Head of caudate nucleus (tissue), 42 donors: Measurements from ENCODE around the gene NGF.
A peak's percentile ranks its signal among the peaks of the same experiment; 100 is the strongest.
"Not testable (repeated sequence)": the region's sequence is repeated elsewhere in the genome, so short reads cannot be mapped to it uniquely, and the experiment has no call there.

Experiments
- DNase-seq, 42 donors: peaks; one replicate each; pipeline versions ENCODE4 v3.0.0 to v3.0.0-alpha.2; 2020 to 2021; ENCODE audit warnings: mixed read lengths in 7 of 42
- intact Hi-C: fragments of 100-400 bp; cut with DNase I; formaldehyde crosslinking; loops from one replicate; pipeline ENCODE4 v1.15.0; 2022

Gene NGF

DNA sequence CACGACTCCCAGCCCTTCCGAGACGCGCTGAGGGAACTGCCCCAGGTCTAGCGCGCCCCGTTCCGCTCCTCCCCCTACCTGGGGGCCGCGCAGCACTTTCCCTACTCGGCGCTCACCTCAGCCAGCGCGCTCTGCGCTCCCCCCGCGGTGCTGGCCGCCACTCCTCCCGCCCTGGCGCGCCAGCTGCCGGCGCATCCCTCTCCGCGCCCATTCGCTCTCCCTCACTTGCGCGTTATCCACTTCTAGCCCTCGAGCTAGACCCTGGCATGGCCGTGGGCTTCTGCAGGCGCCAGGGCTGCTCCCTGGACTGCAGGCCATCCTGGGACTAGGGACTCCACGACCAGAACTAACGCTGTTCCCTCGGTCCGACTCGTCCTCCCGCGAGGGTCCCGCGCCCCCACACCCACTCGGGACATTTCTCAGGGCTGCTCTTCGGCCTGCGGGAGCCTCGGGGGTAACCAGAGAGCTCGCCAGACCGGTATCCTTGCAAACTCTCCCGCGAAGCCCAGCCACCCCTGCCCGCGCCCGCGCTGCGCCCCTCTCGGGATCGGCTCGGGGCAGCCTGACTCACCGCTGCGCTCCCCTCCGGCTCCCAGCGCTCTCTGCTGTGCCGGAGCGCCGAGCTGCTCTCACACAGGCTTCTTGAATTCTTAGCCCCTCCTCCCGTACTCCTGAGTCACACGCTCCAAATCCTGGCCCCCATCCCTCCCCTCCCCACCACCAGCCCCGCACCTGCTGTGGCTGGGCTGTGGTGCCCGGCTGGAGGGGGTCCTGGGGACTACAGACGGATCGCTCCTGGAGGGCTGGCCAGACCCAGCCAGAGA lies at the start of gene NGF:
Gene NGF, minus strand, starts transcription at position 617 of the 824 bp plus-strand sequence. CDS start 51,454 bp downstream, outside the sequence.
- peak in 27 of 42 donors; percentile 14 to 72 (median 39) for DNase-seq
- intact Hi-C loops, result no loop called here

DNA sequence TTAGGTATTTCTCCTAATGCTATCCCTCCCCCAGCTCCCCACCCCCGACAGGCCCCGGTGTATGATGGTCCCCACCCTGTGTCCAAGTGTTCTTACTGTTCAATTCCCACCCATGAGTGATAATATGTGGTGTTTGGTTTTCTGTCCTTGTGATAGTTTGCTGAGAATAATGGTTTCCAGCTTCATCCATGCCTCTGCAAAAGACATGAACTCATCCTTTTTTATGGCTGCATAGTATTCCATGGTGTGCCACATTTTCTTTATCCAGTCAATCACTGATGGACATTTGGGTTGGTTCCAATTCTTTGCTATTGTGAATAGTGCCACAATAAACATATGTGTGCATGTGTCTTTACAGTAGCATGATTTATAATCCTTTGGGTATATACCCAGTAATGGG lies 45.4 kb upstream of the NGF start:
- intact Hi-C loops, DNase-seq: not testable (repeated sequence)

DNA sequence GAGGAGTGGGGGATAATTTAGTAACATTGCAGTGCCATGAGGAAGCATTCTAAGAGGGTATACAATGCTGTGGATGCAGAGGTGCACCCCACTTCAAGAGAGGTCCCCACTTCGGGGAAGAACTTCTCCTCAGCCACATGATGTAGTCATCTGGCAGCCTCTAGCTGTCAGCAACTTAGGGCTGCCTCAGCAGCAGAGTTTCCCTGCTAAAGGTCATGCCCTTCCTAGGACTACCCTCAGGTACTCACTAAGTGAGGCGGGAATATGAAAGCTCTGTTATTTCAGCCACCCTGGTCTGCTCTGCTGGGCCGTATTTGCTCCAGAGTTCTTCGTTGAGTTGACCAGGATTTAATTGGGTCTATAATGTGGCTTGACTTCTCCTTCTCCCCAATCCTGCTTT lies 41.9 kb upstream of the NGF start:
- no peak for DNase-seq
- intact Hi-C loops, result no loop called here

DNA sequence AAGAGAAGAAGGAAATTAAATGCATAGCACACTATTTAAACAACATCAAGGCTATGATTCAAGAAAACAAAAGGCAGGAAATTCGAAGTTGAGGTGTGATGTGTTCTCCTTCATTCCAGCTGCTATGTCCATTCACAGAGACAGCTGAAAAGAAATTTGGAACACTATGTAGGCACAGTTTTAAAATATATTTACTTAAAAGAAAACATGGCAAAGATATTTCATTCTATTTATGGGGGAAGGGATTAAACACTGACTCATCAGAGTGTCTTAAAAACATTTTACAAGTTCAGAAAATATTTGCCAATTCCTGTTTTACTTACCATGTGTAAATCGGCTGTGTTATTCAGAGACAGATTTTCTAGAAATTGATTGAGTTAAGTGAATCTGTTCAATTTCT lies 39.4 kb upstream of the NGF start:
- no peak for DNase-seq
- intact Hi-C loops, result no loop called here

GRCh38 chr1:115374598-115374997 lies 36.5 kb upstream of the NGF start:
- intact Hi-C loops, result no loop called here
- no peak for DNase-seq

DNA sequence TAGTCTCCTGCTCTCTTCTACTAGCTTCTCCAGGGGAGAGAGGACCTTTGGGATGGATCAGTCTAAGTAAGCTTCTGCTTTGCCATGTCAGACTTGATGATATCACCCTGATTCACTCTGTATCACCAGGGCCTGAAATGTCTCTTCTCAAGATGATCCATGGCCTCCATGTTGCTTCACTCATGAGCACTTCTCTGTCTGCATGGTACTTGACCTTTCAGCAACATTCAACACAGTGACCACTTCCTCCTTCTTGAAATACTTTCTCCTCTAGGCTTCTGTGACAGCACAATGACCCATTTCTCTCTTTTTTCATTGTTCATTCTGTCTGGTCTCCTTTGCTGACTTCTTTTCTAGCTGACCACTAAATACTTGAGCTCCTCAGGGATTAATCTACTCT lies 35.3 kb upstream of the NGF start:
- intact Hi-C loops, result no loop called here
- DNase-seq, result no peak

GRCh38 chr1:115365738-115366137 lies 27.7 kb upstream of the NGF start:
- intact Hi-C loops, result no loop called here
- no peak for DNase-seq

DNA sequence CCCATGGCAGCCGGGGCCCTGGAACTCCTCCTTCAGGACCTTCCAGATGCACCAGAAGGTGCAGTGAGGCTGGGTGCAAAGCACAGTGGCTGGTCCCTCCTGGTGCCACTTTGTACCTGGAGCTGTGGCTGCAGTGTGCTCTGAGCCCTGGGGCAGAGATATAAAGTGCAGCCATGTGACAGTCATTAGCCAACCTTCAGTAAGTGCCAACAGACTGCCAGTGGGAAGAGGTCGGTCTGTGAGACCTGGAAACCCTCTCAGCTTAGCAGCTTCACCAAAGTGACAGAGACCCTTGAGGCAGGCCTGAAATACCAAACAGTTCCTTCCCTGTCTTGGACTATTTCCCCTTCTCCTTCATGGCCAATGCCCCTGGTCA lies 26.7 kb upstream of the NGF start:
- DNase-seq, result no peak
- intact Hi-C loops, result no loop called here

- intact Hi-C loops, result no loop called here
- no peak for DNase-seq
Observed at GRCh38 chr1:115364046-115364779, 26.2 kb upstream of the NGF start.

GRCh38 chr1:115363171-115363570 lies 25.1 kb upstream of the NGF start:
- intact Hi-C loops, result no loop called here

GRCh38 chr1:115360505-115361129 lies 22.6 kb upstream of the NGF start:
- intact Hi-C loops, DNase-seq: not testable (repeated sequence)

More at GRCh38 chr1:115363171-115363570, 25.1 kb upstream of the NGF start:
- no peak for DNase-seq

- intact Hi-C loops, DNase-seq: not testable (repeated sequence)
Observed at GRCh38 chr1:115359787-115360452, 21.9 kb upstream of the NGF start.

GRCh38 chr1:115356356-115356755 lies 18.3 kb upstream of the NGF start:
- DNase-seq, result no peak
- intact Hi-C loops, result no loop called here

- intact Hi-C loops, result no loop called here
- no peak for DNase-seq
Observed at GRCh38 chr1:115355069-115355468, 17.0 kb upstream of the NGF start.

DNA sequence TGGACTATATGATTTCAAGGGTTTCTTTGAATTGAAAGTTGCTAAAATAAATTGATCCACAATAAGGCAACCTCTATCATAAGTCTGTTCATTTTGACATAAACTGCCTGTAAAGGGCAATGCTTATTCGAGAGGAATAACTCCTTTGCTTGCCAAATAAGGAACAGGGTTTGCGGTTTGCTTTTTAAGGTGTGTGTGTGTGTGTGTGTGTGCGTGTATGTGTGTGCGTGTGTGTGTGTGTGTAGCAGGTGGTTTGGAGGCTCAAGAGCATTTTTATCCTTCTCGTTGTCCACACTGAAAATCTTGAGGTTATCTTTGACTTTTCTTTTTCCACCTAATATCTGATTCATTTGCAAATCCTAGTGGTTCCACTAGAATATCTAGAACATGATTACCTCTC lies 13.1 kb upstream of the NGF start:
- no peak for DNase-seq
- intact Hi-C loops, result no loop called here

- no peak for DNase-seq
- intact Hi-C loops, result no loop called here
Observed at GRCh38 chr1:115348636-115349035, 10.6 kb upstream of the NGF start.

DNA sequence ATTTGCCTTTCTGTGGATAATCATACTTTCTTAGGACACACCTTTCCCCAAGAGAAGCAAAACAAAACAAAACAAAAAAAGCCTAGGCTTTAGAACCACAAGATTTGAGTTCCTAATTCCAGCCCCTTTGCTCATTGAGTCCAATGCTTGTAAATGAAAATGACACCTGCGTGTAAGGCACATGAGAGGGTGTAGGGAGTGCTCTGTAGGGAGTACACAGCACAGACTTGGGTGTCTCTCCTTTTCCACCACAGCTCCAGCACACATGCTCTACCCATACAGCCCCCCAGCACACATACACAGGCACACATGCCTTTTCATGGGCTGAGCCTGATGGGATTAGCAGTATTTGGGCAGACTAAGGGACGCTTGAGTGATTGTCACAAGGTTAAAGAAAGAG lies 9.2 kb upstream of the NGF start:
- no peak for DNase-seq
- intact Hi-C loops, result no loop called here

- intact Hi-C loops, result no loop called here
- no peak for DNase-seq
Observed at GRCh38 chr1:115343200-115343737, 5.2 kb upstream of the NGF start.

DNA sequence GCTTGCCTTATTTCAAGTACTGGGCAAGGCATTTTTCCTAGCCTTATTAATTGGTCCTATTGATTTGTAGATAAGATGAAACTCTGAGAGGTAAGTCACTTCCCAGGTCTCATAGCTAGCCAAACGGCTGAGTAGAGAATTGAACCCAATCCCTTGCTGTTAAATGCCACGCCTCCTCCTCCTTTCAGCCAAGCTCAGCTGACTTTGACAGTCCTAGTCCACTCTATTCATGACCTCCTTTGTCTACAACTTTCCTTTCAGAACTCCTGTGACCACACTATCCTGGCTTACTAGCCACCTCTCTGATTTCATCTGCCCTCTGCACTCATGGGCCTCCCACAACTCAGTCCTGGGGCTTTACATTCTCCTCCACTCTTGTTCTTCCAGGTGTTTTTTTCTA lies 3.9 kb upstream of the NGF start:
- intact Hi-C loops, result no loop called here
- DNase-seq, result no peak
